Epithelial cell of esophagus (primary cell): ENCODE results near the gene SLC2A4RG.

Experiments used
- DNase-seq: peaks from one replicate; pipeline ENCODE4 v3.0.0; 2010; ENCODE audit warnings: low read depth
- H3K4me3 ChIP-seq: 2 replicates; pipeline ENCODE4 v1.5.1; 2011; ENCODE audit warnings: mild to moderate bottlenecking, low read length, control low read depth
- CTCF ChIP-seq: IDR thresholded peaks from 2 replicates; pipeline ENCODE4 v1.5.1; 2011; ENCODE audit warnings: low read depth, mild to moderate bottlenecking, low read length, control low read depth, inconsistent platforms; ENCODE audit not compliant: insufficient read depth; ENCODE audit errors: missing control alignments

The SLC2A4RG gene

GRCh38 chr20:63735859-63736718 lies 3.5 kb upstream of the SLC2A4RG start, which contains the start of gene LIME1:
LIME1 (plus strand) TSS chr20:63736664; CDS start chr20:63737550, 886 bp downstream.
- no peak within 1 kb of the TSS for H3K4me3 ChIP-seq
- DNase-seq: no peak
- TF ChIP-seq CTCF: no peak

- H3K4me3 ChIP-seq: no peak overlapping the region
- DNase-seq: peak; percentile 28
These were observed 2.5 kb upstream of the SLC2A4RG start for GRCh38 chr20:63736893-63737694.

GRCh38 chr20:63737695-63737944 lies 2.0 kb upstream of the SLC2A4RG start:
- no peak for DNase-seq
- no peak for TF ChIP-seq CTCF
- H3K4me3 ChIP-seq: no peak overlapping the region

More at GRCh38 chr20:63736893-63737694, 2.5 kb upstream of the SLC2A4RG start:
- TF ChIP-seq CTCF: no peak

- H3K4me3 ChIP-seq: no peak overlapping the region
- DNase-seq: no peak
- no peak for TF ChIP-seq CTCF
These were observed 1.5 kb upstream of the SLC2A4RG start for GRCh38 chr20:63737945-63738686.

- no peak for DNase-seq
- no peak overlapping the region for H3K4me3 ChIP-seq
These were observed 868 bp upstream of the SLC2A4RG start for GRCh38 chr20:63738687-63739129.

GRCh38 chr20:63740070-63740626 lies 572 bp downstream of the SLC2A4RG start:
- peak overlapping the region; percentile 59 for H3K4me3 ChIP-seq
- TF ChIP-seq CTCF: no peak
- DNase-seq: peak; percentile 14

More at GRCh38 chr20:63738687-63739129, 868 bp upstream of the SLC2A4RG start:
- TF ChIP-seq CTCF: no peak
